GM21390 (cell line): Measurements from ENCODE around the gene CYP27C1.

ENCODE experiments used
- ATAC-seq: cut with Tn5 transposase; IDR thresholded peaks from one replicate; pipeline ENCODE4 v1.9.1; 2021; ENCODE audit not compliant: unreplicated experiment

Gene CYP27C1

GRCh38 chr2:127195140-127196074 lies 24.7 kb downstream of the CYP27C1 start:
- no peak for ATAC-seq

- no peak for ATAC-seq
Measured at GRCh38 chr2:127194447-127194846, 25.7 kb downstream of the CYP27C1 start.

GRCh38 chr2:127193967-127194280 lies 26.2 kb downstream of the CYP27C1 start:
- ATAC-seq, result no peak

GRCh38 chr2:127193164-127193966 lies 26.7 kb downstream of the CYP27C1 start:
- ATAC-seq, result no peak

GRCh38 chr2:127191331-127192219 lies 28.5 kb downstream of the CYP27C1 start:
- ATAC-seq, result no peak

- no peak for ATAC-seq
Measured at GRCh38 chr2:127188797-127189196, 31.3 kb downstream of the CYP27C1 start.

- no peak for ATAC-seq
Measured at GRCh38 chr2:127187831-127188230, 32.3 kb downstream of the CYP27C1 start.

- no peak for ATAC-seq
Measured at GRCh38 chr2:127187081-127187775, 32.9 kb downstream of the CYP27C1 start.

GRCh38 chr2:127185705-127186104 lies 34.4 kb downstream of the CYP27C1 start:
- ATAC-seq, result no peak

GRCh38 chr2:127185093-127185492 lies 35.0 kb downstream of the CYP27C1 start:
- ATAC-seq, result no peak

GRCh38 chr2:127183771-127184170 lies 36.3 kb downstream of the CYP27C1 start:
- ATAC-seq, result no peak

- no peak for ATAC-seq
Measured at GRCh38 chr2:127182626-127183458, 37.3 kb downstream of the CYP27C1 start.

- no peak for ATAC-seq
Measured at GRCh38 chr2:127181851-127182250, 38.2 kb downstream of the CYP27C1 start.

GRCh38 chr2:127179766-127180165 lies 40.3 kb downstream of the CYP27C1 start:
- ATAC-seq, result no peak

GRCh38 chr2:127177617-127178263 lies 42.4 kb downstream of the CYP27C1 start:
- no peak for ATAC-seq

- ATAC-seq, result no peak
Measured at GRCh38 chr2:127176371-127177311, 43.5 kb downstream of the CYP27C1 start.

- ATAC-seq, result no peak
Measured at GRCh38 chr2:127175751-127176354, 44.2 kb downstream of the CYP27C1 start.
